Left ventricle myocardium superior (tissue), 1 donor: ENCODE measurements around the gene SRRM5. TPM values are rescaled to one million over a fixed set of nuclear protein-coding genes. Genes with fewer than 3 reads are reported as not detected.
"Not testable (repeated sequence)": the region's sequence is repeated elsewhere in the genome, so short reads cannot be mapped to it uniquely, and the experiment has no call there.

Experiments used
- ATAC-seq: fragments of 200-7000 bp; cut with Tn5 transposase; one replicate; pipeline ENCODE4 v1.9.1; 2020; ENCODE audit warnings: mild to moderate bottlenecking, moderate library complexity
- DNase-seq: peaks from one replicate; pipeline ENCODE4 v3.0.0-alpha.2; 2020
- intact Hi-C: fragments of 100-400 bp; cut with micrococcal nuclease; formaldehyde crosslinking; loops from one replicate; pipeline ENCODE4 v1.11.0; 2022
- total RNA-seq: library from RNA; stranded (reverse); fragmentation: NEBNext Ultra II Directional; extraction: Animal tissue kit (Norgen Biotek cat#: 25700); gene quantifications from one replicate; pipeline ENCODE4 v1.2.1, GENCODE V29; 2021
- donor health status: DM: no; HTN: yes; CAD: no; lungs with severe emphysema.

SRRM5 gene
- total RNA-seq, 1 donor from 2014 or later = 0.20 TPM

- intact Hi-C loops = no loop called here
- ATAC-seq = no peak
- no peak for DNase-seq
These were observed 22.2 kb upstream of the SRRM5 start for GRCh38 chr19:43589678-43590077.

- no peak for ATAC-seq
- no peak for DNase-seq
- intact Hi-C loops = no loop called here
These were observed 19.8 kb upstream of the SRRM5 start for GRCh38 chr19:43591904-43592772.

GRCh38 chr19:43592800-43593350, 19.0 kb upstream of the SRRM5 start:
- ATAC-seq (no peak), DNase-seq (no peak)
- intact Hi-C loops = no loop called here

- no peak for DNase-seq
- no peak for ATAC-seq
- intact Hi-C loops = no loop called here
These were observed 17.7 kb upstream of the SRRM5 start for GRCh38 chr19:43594081-43594697.

GRCh38 chr19:43594710-43595604, 16.9 kb upstream of the SRRM5 start:
- ATAC-seq (peak; percentile 2), DNase-seq (peak; percentile 57)
- intact Hi-C loops = no loop called here

GRCh38 chr19:43595605-43595998, 16.3 kb upstream of the SRRM5 start:
- intact Hi-C loops = no loop called here
- ATAC-seq = peak; percentile 20
- no peak for DNase-seq

GRCh38 chr19:43595999-43596841, 15.7 kb upstream of the SRRM5 start, which contains the start of the genes IRGQ and ZNF576:
TSS of gene IRGQ (minus strand) at chr19:43596134. CDS start at chr19:43595338, 796 bp downstream.
TSS of gene ZNF576 (plus strand) at chr19:43596595. CDS start at chr19:43597109, 514 bp downstream.
- DNase-seq (peak; percentile 100), ATAC-seq (peak; percentile 95)
- intact Hi-C loops = no loop called here

GRCh38 chr19:43596842-43597461, 14.9 kb upstream of the SRRM5 start:
- intact Hi-C loops = no loop called here
- ATAC-seq (no peak), DNase-seq (no peak)

GRCh38 chr19:43597876-43598275, 14.0 kb upstream of the SRRM5 start:
- intact Hi-C loops = no loop called here
- no peak for ATAC-seq
- no peak for DNase-seq

- ATAC-seq (no peak), DNase-seq (no peak)
- intact Hi-C loops = no loop called here
These were observed 13.2 kb upstream of the SRRM5 start for GRCh38 chr19:43598445-43599240.

- ATAC-seq = no peak
- intact Hi-C loops = no loop called here
These were observed 12.1 kb upstream of the SRRM5 start for GRCh38 chr19:43599635-43600295.

GRCh38 chr19:43600326-43600725, 11.6 kb upstream of the SRRM5 start:
- DNase-seq, ATAC-seq, intact Hi-C loops: not testable (repeated sequence)

More at GRCh38 chr19:43599635-43600295, 12.1 kb upstream of the SRRM5 start:
- no peak for DNase-seq

- intact Hi-C loops = no loop called here
- DNase-seq = no peak
These were observed 5.9 kb upstream of the SRRM5 start for GRCh38 chr19:43605875-43606568.

GRCh38 chr19:43606569-43607229, 5.2 kb upstream of the SRRM5 start:
- intact Hi-C loops = no loop called here
- no peak for ATAC-seq
- DNase-seq = no peak

More at GRCh38 chr19:43605875-43606568, 5.9 kb upstream of the SRRM5 start:
- ATAC-seq = no peak
